HEK293 (cell line): ENCODE measurements around the gene TTC7B.

Experiments
- CTCF ChIA-PET: fragments of 350-600 bp; formaldehyde crosslinking; extraction: SDS; loops from one replicate; lab custom pipeline; 2021; ENCODE audit warnings: antibody characterized with exemption; lab: Yijun Ruan, JAX
- POLR2A ChIA-PET: fragments of 300-600 bp; formaldehyde crosslinking; extraction: SDS; loops from one replicate; lab custom pipeline; 2020; ENCODE audit warnings: antibody characterized with exemption, inconsistent platforms; lab: Yijun Ruan, JAX
- H3K27ac ChIP-seq: fragments of 200-500 bp; sonication (Bioruptor generic); 2 replicates; pipeline ENCODE4 v1.5.1; 2014; ENCODE audit warnings: low read depth, low read length, control low read depth, inconsistent platforms; ENCODE audit errors: extremely low read depth
- H3K36me3 ChIP-seq, 2 experiments: fragments of 200-500 bp in 1 of 2; sonication (Bioruptor generic) in 1 of 2; 1 replicate in 1 of 2; 2 replicates in 1 of 2; pipeline ENCODE4 v1.5.1; 2014 to 2017; ENCODE audit warnings: inconsistent platforms in 2 of 2, low read length in 2 of 2; ENCODE audit not compliant: control insufficient read depth in 2 of 2, insufficient read depth in 1 of 2
- H3K4me1 ChIP-seq: fragments of 200-500 bp; sonication (Bioruptor generic); 2 replicates; pipeline ENCODE4 v1.5.1; 2014; ENCODE audit warnings: mild to moderate bottlenecking, low read length, inconsistent platforms; ENCODE audit not compliant: control insufficient read depth, insufficient read depth
- H3K4me3 ChIP-seq: 2 replicates; pipeline ENCODE4 v1.5.1; 2011; ENCODE audit warnings: low read depth, mild to moderate bottlenecking, control low read depth, low read length, moderate library complexity
- H3K9me3 ChIP-seq: fragments of 200-500 bp; sonication (Bioruptor generic); 2 replicates; pipeline ENCODE4 v1.5.1; 2014; ENCODE audit warnings: low read depth, low read length, inconsistent platforms; ENCODE audit not compliant: control insufficient read depth, insufficient read depth
- ATF2 ChIP-seq: fragments of 450-650 bp; formaldehyde crosslinking; IDR thresholded peaks from 2 replicates; pipeline ENCODE4 v1.5.1; 2016; ENCODE audit warnings: missing biosample characterization, missing genetic modification characterization, low read depth
- GFI1B ChIP-seq: fragments of 450-650 bp; formaldehyde crosslinking; IDR thresholded peaks from 2 replicates; pipeline ENCODE4 v1.5.1; 2016; ENCODE audit warnings: missing biosample characterization, missing genetic modification characterization
- PRDM4 ChIP-seq: fragments of 450-650 bp; formaldehyde crosslinking; IDR thresholded peaks from 2 replicates; pipeline ENCODE4 v1.5.1; 2017; ENCODE audit warnings: missing biosample characterization, missing genetic modification characterization
- REPIN1 ChIP-seq: fragments of 450-650 bp; formaldehyde crosslinking; IDR thresholded peaks from 2 replicates; pipeline ENCODE4 v1.5.1; 2017; ENCODE audit warnings: missing biosample characterization, missing genetic modification characterization, low read depth
- SETDB1 ChIP-seq: IDR thresholded peaks from one replicate; pipeline ENCODE4 v1.6.1; 2017; ENCODE audit warnings: mild to moderate bottlenecking, low read length, moderate library complexity, mixed read lengths; ENCODE audit not compliant: insufficient read length
- SP3 ChIP-seq: fragments of 450-650 bp; formaldehyde crosslinking; IDR thresholded peaks from 2 replicates; pipeline ENCODE4 v1.5.1; 2016; ENCODE audit warnings: missing biosample characterization, missing genetic modification characterization
- YY2 ChIP-seq: fragments of 450-650 bp; formaldehyde crosslinking; IDR thresholded peaks from 2 replicates; pipeline ENCODE4 v1.5.1; 2016; ENCODE audit warnings: missing biosample characterization, missing genetic modification characterization
- ZBTB21 ChIP-seq: fragments of 450-650 bp; formaldehyde crosslinking; IDR thresholded peaks from 2 replicates; pipeline ENCODE4 v1.5.1; 2017; ENCODE audit warnings: missing biosample characterization, missing genetic modification characterization
- ZBTB7A ChIP-seq: fragments of 450-650 bp; formaldehyde crosslinking; IDR thresholded peaks from 2 replicates; pipeline ENCODE4 v1.5.1; 2016; ENCODE audit warnings: low read depth, missing biosample characterization, missing genetic modification characterization
- ZFP3 ChIP-seq: fragments of 450-650 bp; formaldehyde crosslinking; IDR thresholded peaks from 2 replicates; pipeline ENCODE4 v1.5.1; 2016; ENCODE audit warnings: low read depth, missing biosample characterization, missing genetic modification characterization
- ZIC2 ChIP-seq: fragments of 450-650 bp; formaldehyde crosslinking; IDR thresholded peaks from 2 replicates; pipeline ENCODE4 v1.5.1; 2016; ENCODE audit warnings: missing biosample characterization, missing genetic modification characterization
- ZNF140 ChIP-seq: fragments of 450-650 bp; formaldehyde crosslinking; IDR thresholded peaks from 2 replicates; pipeline ENCODE4 v1.5.1; 2016; ENCODE audit warnings: missing biosample characterization, missing genetic modification characterization
- ZNF146 ChIP-seq: fragments of 450-650 bp; formaldehyde crosslinking; IDR thresholded peaks from 2 replicates; pipeline ENCODE4 v1.5.1; 2016; ENCODE audit warnings: missing biosample characterization, missing genetic modification characterization
- ZNF169 ChIP-seq: fragments of 450-650 bp; formaldehyde crosslinking; IDR thresholded peaks from 2 replicates; pipeline ENCODE4 v1.5.1; 2016; ENCODE audit warnings: missing biosample characterization, missing genetic modification characterization
- ZNF311 ChIP-seq: fragments of 450-650 bp; formaldehyde crosslinking; IDR thresholded peaks from 2 replicates; pipeline ENCODE4 v1.5.1; 2017; ENCODE audit warnings: missing biosample characterization, missing genetic modification characterization, borderline replicate concordance
- ZNF561 ChIP-seq: fragments of 450-650 bp; IDR thresholded peaks from 2 replicates; pipeline ENCODE4 v1.5.1; 2018; ENCODE audit warnings: missing biosample characterization, missing genetic modification characterization, borderline replicate concordance
- ZNF610 ChIP-seq: fragments of 450-650 bp; formaldehyde crosslinking; IDR thresholded peaks from 2 replicates; pipeline ENCODE4 v1.5.1; 2016; ENCODE audit warnings: missing biosample characterization, missing genetic modification characterization, borderline replicate concordance
- ZNF664 ChIP-seq: fragments of 450-650 bp; formaldehyde crosslinking; IDR thresholded peaks from 2 replicates; pipeline ENCODE4 v1.5.1; 2016; ENCODE audit warnings: missing biosample characterization, missing genetic modification characterization
- ZNF701 ChIP-seq: fragments of 450-650 bp; formaldehyde crosslinking; IDR thresholded peaks from 2 replicates; pipeline ENCODE4 v1.5.1; 2016; ENCODE audit warnings: missing biosample characterization, missing genetic modification characterization
- ZNF776 ChIP-seq: fragments of 450-650 bp; formaldehyde crosslinking; IDR thresholded peaks from 2 replicates; pipeline ENCODE4 v1.5.0; 2017; ENCODE audit warnings: missing biosample characterization, missing genetic modification characterization, borderline replicate concordance
- ZNF791 ChIP-seq: fragments of 450-650 bp; formaldehyde crosslinking; IDR thresholded peaks from 2 replicates; pipeline ENCODE4 v1.5.1; 2016; ENCODE audit warnings: missing biosample characterization, missing genetic modification characterization
- TF ChIP-seq, protein P1 (sequence below): fragments of 450-650 bp; formaldehyde crosslinking; IDR thresholded peaks from 2 replicates; pipeline ENCODE4 v1.5.1; 2017; ENCODE audit warnings: missing biosample characterization, missing genetic modification characterization
- TF ChIP-seq, protein P2 (sequence below): fragments of 450-650 bp; formaldehyde crosslinking; IDR thresholded peaks from 2 replicates; pipeline ENCODE4 v1.5.1; 2016; ENCODE audit warnings: missing biosample characterization, missing genetic modification characterization
- TF ChIP-seq, protein P3 (sequence below): fragments of 450-650 bp; formaldehyde crosslinking; IDR thresholded peaks from 2 replicates; pipeline ENCODE4 v1.5.1; 2016; ENCODE audit warnings: missing biosample characterization, missing genetic modification characterization

TTC7B gene

DNA sequence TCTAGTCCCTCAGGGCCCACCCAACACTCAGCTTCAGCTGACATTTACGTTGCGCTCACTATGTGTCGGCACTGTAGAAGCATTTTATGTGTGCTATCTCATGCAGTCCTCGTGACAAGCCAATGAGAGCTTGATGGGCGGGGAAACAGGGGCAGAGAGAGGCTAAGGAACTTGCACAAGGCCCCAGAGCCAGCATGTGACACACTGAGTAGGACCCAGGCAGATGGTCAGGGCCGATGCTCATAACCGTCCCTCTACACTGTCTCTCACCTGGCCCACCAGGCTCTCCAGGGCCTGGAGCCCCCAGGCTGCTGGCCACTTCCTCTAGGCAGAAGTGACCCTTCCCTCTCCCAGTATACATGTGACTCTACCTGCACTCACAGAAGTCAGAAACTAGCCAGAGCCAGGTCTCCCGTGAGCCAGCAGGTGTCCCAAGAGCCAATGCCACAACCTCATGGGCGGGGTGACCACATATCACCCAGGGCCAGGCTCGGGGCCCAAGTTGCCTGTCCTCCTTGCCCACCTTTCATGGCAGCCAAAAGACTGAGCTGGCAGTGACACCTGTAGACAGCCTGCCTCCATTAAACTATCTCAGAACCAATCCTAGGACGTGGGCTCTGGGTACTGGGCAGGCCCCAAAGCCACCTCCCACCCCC, 38.3 kb downstream of the TTC7B start:
- CTCF ChIA-PET, result interaction anchor here (0.6 to 1.4 kb wide), 2 partner anchors 17 to 45 kb away, joined by 3 read pairs; no protein-coding TSS in a partner anchor
- H3K9me3 ChIP-seq, result no peaks in the 10 kb centered on the region
- H3K4me1 ChIP-seq, result no peaks in the 10 kb centered on the region
- no peak overlapping the region for H3K4me3 ChIP-seq
- no peak for TF ChIP-seq SP3 (tag by site-specific recombination)
- no peak for TF ChIP-seq ZNF146 (tag by site-specific recombination)
- TF ChIP-seq, protein P1, sequence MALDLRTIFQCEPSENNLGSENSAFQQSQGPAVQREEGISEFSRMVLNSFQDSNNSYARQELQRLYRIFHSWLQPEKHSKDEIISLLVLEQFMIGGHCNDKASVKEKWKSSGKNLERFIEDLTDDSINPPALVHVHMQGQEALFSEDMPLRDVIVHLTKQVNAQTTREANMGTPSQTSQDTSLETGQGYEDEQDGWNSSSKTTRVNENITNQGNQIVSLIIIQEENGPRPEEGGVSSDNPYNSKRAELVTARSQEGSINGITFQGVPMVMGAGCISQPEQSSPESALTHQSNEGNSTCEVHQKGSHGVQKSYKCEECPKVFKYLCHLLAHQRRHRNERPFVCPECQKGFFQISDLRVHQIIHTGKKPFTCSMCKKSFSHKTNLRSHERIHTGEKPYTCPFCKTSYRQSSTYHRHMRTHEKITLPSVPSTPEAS (tag by site-specific recombination), result no peak
- TF ChIP-seq ZIC2, result no peak
- no peak for TF ChIP-seq YY2 (tag by site-specific recombination)
- TF ChIP-seq PRDM4, result no peak
- TF ChIP-seq ATF2 (tag by site-specific recombination), result no peak
- TF ChIP-seq, protein P2, sequence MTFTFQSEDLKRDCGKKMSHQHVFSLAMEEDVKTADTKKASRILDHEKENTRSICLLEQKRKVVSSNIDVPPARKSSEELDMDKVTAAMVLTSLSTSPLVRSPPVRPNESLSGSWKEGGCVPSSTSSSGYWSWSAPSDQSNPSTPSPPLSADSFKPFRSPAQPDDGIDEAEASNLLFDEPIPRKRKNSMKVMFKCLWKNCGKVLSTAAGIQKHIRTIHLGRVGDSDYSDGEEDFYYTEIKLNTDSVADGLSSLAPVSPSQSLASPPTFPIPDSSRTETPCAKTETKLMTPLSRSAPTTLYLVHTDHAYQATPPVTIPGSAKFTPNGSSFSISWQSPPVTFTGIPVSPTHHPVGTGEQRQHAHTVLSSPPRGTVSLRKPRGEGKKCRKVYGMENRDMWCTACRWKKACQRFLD (tag by site-specific recombination), result no peak
- no peak for TF ChIP-seq ZNF701
- no peak for TF ChIP-seq ZNF776 (tag by site-specific recombination)
- TF ChIP-seq ZNF610 (tag by site-specific recombination), result no peak
- no peak for TF ChIP-seq ZNF561 (tag by site-specific recombination)
- no peak overlapping the region for H3K27ac ChIP-seq
- peaks cover 3 to 64% of the 10 kb centered on the region in 2 experiments; a peak in 2 of 3 replicates for H3K36me3 ChIP-seq
- POLR2A ChIA-PET, result no interaction called here

DNA sequence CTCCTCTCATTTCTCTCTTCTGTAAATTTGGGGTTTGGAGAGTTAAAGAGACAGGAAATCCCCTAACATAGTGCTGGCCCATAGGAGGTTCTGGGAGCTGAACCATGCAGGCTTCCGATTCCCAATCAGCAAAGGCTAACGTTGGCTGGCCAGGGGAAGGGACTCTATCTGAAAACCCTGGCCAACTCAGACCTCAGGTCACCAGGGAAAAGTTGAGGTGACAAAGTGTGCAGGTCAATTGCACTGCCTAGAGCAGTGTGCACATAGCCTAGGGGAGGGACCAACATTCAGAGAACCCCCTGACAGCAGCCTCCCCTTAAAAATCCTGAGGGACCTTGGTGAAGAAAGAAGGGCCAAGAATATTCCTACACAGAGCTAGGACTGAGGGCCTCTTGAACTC, 38.9 kb downstream of the TTC7B start:
- Histone ChIP-seq H3K9me3 (no peaks in the 10 kb centered on the region), H3K36me3 (peaks cover 3 to 64% of the 10 kb centered on the region in 2 experiments; a peak in 2 of 3 replicates), H3K27ac (no peak overlapping the region), H3K4me3 (no peak overlapping the region), H3K4me1 (no peaks in the 10 kb centered on the region)
- POLR2A ChIA-PET, result no interaction called here
- CTCF ChIA-PET, result interaction anchor here (0.6 kb wide), 1 partner anchor 46 kb away, joined by 3 read pairs; no protein-coding TSS in a partner anchor
- TF ChIP-seq GFI1B (tag by site-specific recombination) (no peak), ZNF311 (tag by site-specific recombination) (no peak), ZNF791 (tag by site-specific recombination) (no peak), SETDB1 (no peak), ZNF140 (tag by site-specific recombination) (no peak), ZNF664 (tag by site-specific recombination) (no peak), ZFP3 (no peak), ZBTB7A (no peak), REPIN1 (tag by site-specific recombination) (no peak), PRDM4 (no peak), ZBTB21 (tag by site-specific recombination) (no peak), ZNF169 (tag by site-specific recombination) (no peak)
- TF ChIP-seq, protein P2 (tag by site-specific recombination), result no peak
- TF ChIP-seq, protein P3, sequence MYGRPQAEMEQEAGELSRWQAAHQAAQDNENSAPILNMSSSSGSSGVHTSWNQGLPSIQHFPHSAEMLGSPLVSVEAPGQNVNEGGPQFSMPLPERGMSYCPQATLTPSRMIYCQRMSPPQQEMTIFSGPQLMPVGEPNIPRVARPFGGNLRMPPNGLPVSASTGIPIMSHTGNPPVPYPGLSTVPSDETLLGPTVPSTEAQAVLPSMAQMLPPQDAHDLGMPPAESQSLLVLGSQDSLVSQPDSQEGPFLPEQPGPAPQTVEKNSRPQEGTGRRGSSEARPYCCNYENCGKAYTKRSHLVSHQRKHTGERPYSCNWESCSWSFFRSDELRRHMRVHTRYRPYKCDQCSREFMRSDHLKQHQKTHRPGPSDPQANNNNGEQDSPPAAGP (tag by site-specific recombination), result no peak
